Measurements from ENCODE around the gene SEC16A. TPM values are rescaled to one million over a fixed set of nuclear protein-coding genes. Genes with fewer than 3 reads are reported as not detected.
A peak's percentile ranks its signal among the peaks of the same experiment; 100 is the strongest.

The SEC16A gene
- total RNA-seq, 2 donors from 2014 or later: 32.6 to 41.6 TPM

GRCh38 chr9:136529516-136530460, 46.9 kb upstream of the SEC16A start:
- Histone ChIP-seq H3K27ac (peak overlapping the region; percentile 23 to 52), H3K9me3 (no peaks in the 10 kb centered on the region), H3K36me3 (peaks cover 6% of the 10 kb centered on the region), H3K4me1 (peaks cover 0 to 96% of the 10 kb centered on the region in 2 donors), H3K27me3 (no peaks in the 10 kb centered on the region), H3K4me3 (no peak overlapping the region)
- DNase-seq (ENCODE audit: low spot score): no peak
- peak in 1 of 2 donors; percentile 27 for TF ChIP-seq CTCF (IDR thresholded peaks at IDR 0.05)

GRCh38 chr9:136528716-136529341, 46.0 kb upstream of the SEC16A start:
- H3K36me3 ChIP-seq: peaks cover under 1% of the 10 kb centered on the region
- DNase-seq (ENCODE audit: low spot score): no peak
- TF ChIP-seq CTCF (IDR thresholded peaks at IDR 0.05): no peak
- no peak overlapping the region for H3K4me3 ChIP-seq
- H3K27me3 ChIP-seq: no peaks in the 10 kb centered on the region
- no peaks in the 10 kb centered on the region for H3K9me3 ChIP-seq
- H3K4me1 ChIP-seq: peaks cover 0 to 91% of the 10 kb centered on the region in 2 donors
- peak overlapping the region in 1 of 2 donors; percentile 28 for H3K27ac ChIP-seq

GRCh38 chr9:136527721-136528710, 45.2 kb upstream of the SEC16A start:
- DNase-seq (ENCODE audit: low spot score): no peak
- no peaks in the 10 kb centered on the region for H3K9me3 ChIP-seq
- TF ChIP-seq CTCF (IDR thresholded peaks at IDR 0.05): no peak
- no peak overlapping the region for H3K4me3 ChIP-seq
- no peaks in the 10 kb centered on the region for H3K27me3 ChIP-seq
- peak overlapping the region; percentile 28 to 35 for H3K27ac ChIP-seq
- peaks cover 0 to 89% of the 10 kb centered on the region in 2 donors for H3K4me1 ChIP-seq
- peaks cover 6% of the 10 kb centered on the region for H3K36me3 ChIP-seq

- peak overlapping the region; percentile 42 to 58 for H3K27ac ChIP-seq
- no peak for TF ChIP-seq CTCF (IDR thresholded peaks at IDR 0.05)
- no peak for DNase-seq (ENCODE audit: low spot score)
- no peaks in the 10 kb centered on the region for H3K9me3 ChIP-seq
- peaks cover 14% of the 10 kb centered on the region for H3K36me3 ChIP-seq
- H3K4me3 ChIP-seq: no peak overlapping the region
- no peaks in the 10 kb centered on the region for H3K27me3 ChIP-seq
- H3K4me1 ChIP-seq: peaks cover 0 to 86% of the 10 kb centered on the region in 2 donors
Measured at GRCh38 chr9:136527131-136527530, 44.3 kb upstream of the SEC16A start.

GRCh38 chr9:136526625-136527066, 43.8 kb upstream of the SEC16A start:
- no peak overlapping the region for H3K4me3 ChIP-seq
- no peaks in the 10 kb centered on the region for H3K27me3 ChIP-seq
- no peak for TF ChIP-seq CTCF (IDR thresholded peaks at IDR 0.05)
- peaks cover 0 to 82% of the 10 kb centered on the region in 2 donors for H3K4me1 ChIP-seq
- peaks cover 15% of the 10 kb centered on the region for H3K36me3 ChIP-seq
- H3K27ac ChIP-seq: peak overlapping the region; percentile 42 to 58
- no peak for DNase-seq (ENCODE audit: low spot score)
- no peaks in the 10 kb centered on the region for H3K9me3 ChIP-seq
